SK-N-SH (cell line): Measurements from ENCODE around the gene SCO1.
"Not testable (repeated sequence)": the region's sequence is repeated elsewhere in the genome, so short reads cannot be mapped to it uniquely, and the experiment has no call there.

ENCODE experiments used
- RAD21 ChIP-seq: IDR thresholded peaks from 2 replicates; pipeline ENCODE4 v1.6.1; 2012; ENCODE audit warnings: mild to moderate bottlenecking, low read length
- TEAD4 ChIP-seq: IDR thresholded peaks from 2 replicates; pipeline ENCODE4 v1.4.0; 2012; ENCODE audit warnings: mild to moderate bottlenecking, borderline replicate concordance; ENCODE audit not compliant: insufficient read depth
- TF ChIP-seq, protein P1 (sequence below): IDR thresholded peaks from 2 replicates; pipeline ENCODE4 v1.6.1; 2012; ENCODE audit warnings: mild to moderate bottlenecking, low read depth, low read length, moderate library complexity

DNA sequence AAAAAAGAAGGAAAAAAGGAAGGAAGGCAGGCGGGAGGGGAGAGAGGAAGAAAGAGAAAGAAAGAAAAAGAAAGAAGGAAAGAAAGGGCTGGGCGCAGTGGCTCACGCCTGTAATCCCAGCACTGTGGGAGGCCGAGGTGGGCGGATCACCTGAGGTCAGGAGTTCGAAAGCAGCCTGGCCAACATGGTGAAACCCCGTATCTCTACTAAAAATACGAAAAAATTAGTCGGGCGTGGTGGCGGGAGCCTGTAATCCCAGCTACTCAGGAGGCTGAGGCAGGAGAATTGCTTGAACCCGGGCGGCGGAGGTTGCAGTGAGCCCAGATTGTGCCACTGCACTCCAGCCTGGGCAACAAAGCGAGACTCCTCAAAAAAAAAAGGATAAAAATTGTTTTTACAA is 32.9 kb upstream of the SCO1 start:
- TF ChIP-seq RAD21, TEAD4: not testable (repeated sequence)
- TF ChIP-seq, protein P1, sequence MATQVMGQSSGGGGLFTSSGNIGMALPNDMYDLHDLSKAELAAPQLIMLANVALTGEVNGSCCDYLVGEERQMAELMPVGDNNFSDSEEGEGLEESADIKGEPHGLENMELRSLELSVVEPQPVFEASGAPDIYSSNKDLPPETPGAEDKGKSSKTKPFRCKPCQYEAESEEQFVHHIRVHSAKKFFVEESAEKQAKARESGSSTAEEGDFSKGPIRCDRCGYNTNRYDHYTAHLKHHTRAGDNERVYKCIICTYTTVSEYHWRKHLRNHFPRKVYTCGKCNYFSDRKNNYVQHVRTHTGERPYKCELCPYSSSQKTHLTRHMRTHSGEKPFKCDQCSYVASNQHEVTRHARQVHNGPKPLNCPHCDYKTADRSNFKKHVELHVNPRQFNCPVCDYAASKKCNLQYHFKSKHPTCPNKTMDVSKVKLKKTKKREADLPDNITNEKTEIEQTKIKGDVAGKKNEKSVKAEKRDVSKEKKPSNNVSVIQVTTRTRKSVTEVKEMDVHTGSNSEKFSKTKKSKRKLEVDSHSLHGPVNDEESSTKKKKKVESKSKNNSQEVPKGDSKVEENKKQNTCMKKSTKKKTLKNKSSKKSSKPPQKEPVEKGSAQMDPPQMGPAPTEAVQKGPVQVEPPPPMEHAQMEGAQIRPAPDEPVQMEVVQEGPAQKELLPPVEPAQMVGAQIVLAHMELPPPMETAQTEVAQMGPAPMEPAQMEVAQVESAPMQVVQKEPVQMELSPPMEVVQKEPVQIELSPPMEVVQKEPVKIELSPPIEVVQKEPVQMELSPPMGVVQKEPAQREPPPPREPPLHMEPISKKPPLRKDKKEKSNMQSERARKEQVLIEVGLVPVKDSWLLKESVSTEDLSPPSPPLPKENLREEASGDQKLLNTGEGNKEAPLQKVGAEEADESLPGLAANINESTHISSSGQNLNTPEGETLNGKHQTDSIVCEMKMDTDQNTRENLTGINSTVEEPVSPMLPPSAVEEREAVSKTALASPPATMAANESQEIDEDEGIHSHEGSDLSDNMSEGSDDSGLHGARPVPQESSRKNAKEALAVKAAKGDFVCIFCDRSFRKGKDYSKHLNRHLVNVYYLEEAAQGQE, result not testable (repeated sequence)
